H9 (cell line): Measurements from ENCODE around the gene CFAP299. TPM values are rescaled to one million over a fixed set of nuclear protein-coding genes. Genes with fewer than 3 reads are reported as not detected.

ENCODE experiments used
- DNase-seq: peaks from one replicate; pipeline ENCODE4 v3.0.0-alpha.2; 2017
- H2AFZ ChIP-seq: one replicate; pipeline ENCODE4 v1.6.1; 2013; ENCODE audit warnings: mild to moderate bottlenecking, low read length, control low read depth, moderate library complexity
- H2AK5ac ChIP-seq: 2 replicates; pipeline ENCODE4 v1.6.1; 2013; ENCODE audit warnings: low read length, control low read depth, mixed read lengths; ENCODE audit not compliant: insufficient read length
- H2BK120ac ChIP-seq: one replicate; pipeline ENCODE4 v1.6.1; 2013; ENCODE audit warnings: low read depth, mild to moderate bottlenecking, low read length, control low read depth, inconsistent platforms; ENCODE audit not compliant: poor library complexity, severe bottlenecking
- H2BK12ac ChIP-seq: 2 replicates; pipeline ENCODE4 v1.6.1; 2013; ENCODE audit warnings: low read length, control low read depth, mixed read lengths, low read depth; ENCODE audit not compliant: insufficient read length
- H2BK15ac ChIP-seq: 2 replicates; pipeline ENCODE4 v1.6.1; 2013; ENCODE audit warnings: low read depth, low read length, control low read depth
- H2BK20ac ChIP-seq: one replicate; pipeline ENCODE4 v1.6.1; 2013; ENCODE audit warnings: low read depth, mild to moderate bottlenecking, low read length, control low read depth, inconsistent platforms; ENCODE audit not compliant: poor library complexity, severe bottlenecking
- H2BK5ac ChIP-seq: 2 replicates; pipeline ENCODE4 v1.6.1; 2013; ENCODE audit warnings: low read length, control low read depth, mixed read lengths; ENCODE audit not compliant: insufficient read length
- H3K14ac ChIP-seq: 2 replicates; pipeline ENCODE4 v1.6.1; 2013; ENCODE audit warnings: low read length, control low read depth; ENCODE audit not compliant: insufficient read depth
- H3K18ac ChIP-seq: 2 replicates; pipeline ENCODE4 v1.6.1; 2013; ENCODE audit warnings: low read depth, mild to moderate bottlenecking, mixed read lengths, low read length, control low read depth; ENCODE audit not compliant: insufficient read length
- H3K23ac ChIP-seq: 2 replicates; pipeline ENCODE4 v1.6.1; 2013; ENCODE audit warnings: low read length, control low read depth, mixed read lengths, low read depth; ENCODE audit not compliant: insufficient read length
- H3K23me2 ChIP-seq: 2 replicates; pipeline ENCODE4 v1.6.1; 2013; ENCODE audit warnings: low read depth, mild to moderate bottlenecking, mixed read lengths, low read length, control low read depth; ENCODE audit not compliant: insufficient read length, poor library complexity, severe bottlenecking
- H3K27ac ChIP-seq: 2 replicates; pipeline ENCODE4 v1.5.1; 2013; ENCODE audit warnings: low read length, control low read depth, mixed read lengths, low read depth; ENCODE audit not compliant: insufficient read length
- H3K27me3 ChIP-seq: 2 replicates; pipeline ENCODE4 v1.6.1; 2013; ENCODE audit warnings: low read length, control low read depth, inconsistent platforms; ENCODE audit not compliant: insufficient read depth
- H3K4ac ChIP-seq: 2 replicates; pipeline ENCODE4 v1.6.1; 2013; ENCODE audit warnings: low read depth, mild to moderate bottlenecking, control low read depth, inconsistent platforms, low read length, moderate library complexity
- H3K4me1 ChIP-seq: 2 replicates; pipeline ENCODE4 v1.6.1; 2013; ENCODE audit warnings: low read length, control low read depth, inconsistent platforms; ENCODE audit not compliant: insufficient read depth
- H3K4me2 ChIP-seq: 2 replicates; pipeline ENCODE4 v1.6.1; 2013; ENCODE audit warnings: low read length, control low read depth, mixed read lengths; ENCODE audit not compliant: insufficient read length, insufficient read depth
- H3K56ac ChIP-seq: 2 replicates; pipeline ENCODE4 v1.6.1; 2013; ENCODE audit warnings: low read depth, mild to moderate bottlenecking, mixed read lengths, low read length, control low read depth; ENCODE audit not compliant: insufficient read length
- H3K79me1 ChIP-seq: 2 replicates; pipeline ENCODE4 v1.6.1; 2013; ENCODE audit warnings: low read depth, mild to moderate bottlenecking, moderate library complexity, low read length, control low read depth, inconsistent platforms; ENCODE audit not compliant: insufficient read depth, poor library complexity, severe bottlenecking
- H3K79me2 ChIP-seq: 2 replicates; pipeline ENCODE4 v1.6.1; 2013; ENCODE audit warnings: low read length, control low read depth, inconsistent platforms; ENCODE audit not compliant: insufficient read depth
- H3K9ac ChIP-seq: 2 replicates; pipeline ENCODE4 v1.6.1; 2013; ENCODE audit warnings: low read length, control low read depth, mixed read lengths; ENCODE audit not compliant: insufficient read length; ENCODE audit errors: extremely low read depth
- H3K9me3 ChIP-seq: one replicate; pipeline ENCODE4 v1.6.1; 2013; ENCODE audit warnings: low read depth, low read length, inconsistent platforms; ENCODE audit not compliant: control insufficient read depth
- H3T11ph ChIP-seq: one replicate; pipeline ENCODE4 v1.6.1; 2013; ENCODE audit warnings: mild to moderate bottlenecking, low read length, control low read depth, inconsistent platforms
- H4K20me1 ChIP-seq: one replicate; pipeline ENCODE4 v1.6.1; 2013; ENCODE audit not compliant: control insufficient read depth, insufficient read length, insufficient read depth
- H4K5ac ChIP-seq: 2 replicates; pipeline ENCODE4 v1.6.1; 2013; ENCODE audit warnings: low read depth, mild to moderate bottlenecking, mixed read lengths, low read length, control low read depth; ENCODE audit not compliant: insufficient read length
- H4K8ac ChIP-seq: replicated peaks from 2 replicates; pipeline ENCODE4 v1.6.1; 2013; ENCODE audit warnings: low read length, control low read depth, mixed read lengths, low read depth; ENCODE audit not compliant: insufficient read length
- H4K91ac ChIP-seq: 2 replicates; pipeline ENCODE4 v1.6.1; 2013; ENCODE audit warnings: low read depth, mild to moderate bottlenecking, moderate library complexity, mixed read lengths, low read length, control low read depth; ENCODE audit not compliant: insufficient read length
- H3K27ac Mint-ChIP-seq, 3 experiments: 2 replicates in 2 of 3; 3 replicates in 1 of 3; pipeline ENCODE4 v1.8.0; 2020 to 2021; ENCODE audit warnings: mixed read lengths in 3 of 3, mild to moderate bottlenecking in 1 of 3, moderate library complexity in 1 of 3
- H3K27me3 Mint-ChIP-seq: 2 replicates; pipeline ENCODE4 v1.8.0; 2021; ENCODE audit warnings: low read depth, mild to moderate bottlenecking, moderate library complexity, mixed read lengths
- H3K36me3 Mint-ChIP-seq, 3 experiments: 2 replicates in 2 of 3; 3 replicates in 1 of 3; pipeline ENCODE4 v1.8.0; 2020 to 2021; ENCODE audit warnings: low read depth in 3 of 3, mixed read lengths in 3 of 3; ENCODE audit not compliant: insufficient read depth in 1 of 3
- H3K4me1 Mint-ChIP-seq, 2 experiments: 2 replicates each; pipeline ENCODE4 v1.8.0; 2020; ENCODE audit warnings: mixed read lengths in 2 of 2
- H3K4me3 Mint-ChIP-seq, 2 experiments: 2 replicates in 1 of 2; 3 replicates in 1 of 2; pipeline ENCODE4 v1.8.0; 2020 to 2021; ENCODE audit warnings: mild to moderate bottlenecking in 2 of 2, mixed read lengths in 2 of 2, moderate library complexity in 1 of 2
- H3K9me3 Mint-ChIP-seq, 2 experiments: 2 replicates in 1 of 2; 3 replicates in 1 of 2; pipeline ENCODE4 v1.8.0; 2020; ENCODE audit warnings: mild to moderate bottlenecking in 2 of 2, mixed read lengths in 2 of 2, moderate library complexity in 1 of 2
- CTCF ChIP-seq: fragments of 200-600 bp; sonication (generic); conservative IDR thresholded peaks from 3 replicates; pipeline ENCODE4 v1.8.0; 2021; ENCODE audit warnings: antibody characterized with exemption, mild to moderate bottlenecking
- total RNA-seq: library from RNA; stranded (reverse); gene quantifications from 2 replicates; pipeline ENCODE4 v1.2.1, GENCODE V29; 2021

The CFAP299 gene
- total RNA-seq, 1 experiment from 2014 or later, result not detected

DNA sequence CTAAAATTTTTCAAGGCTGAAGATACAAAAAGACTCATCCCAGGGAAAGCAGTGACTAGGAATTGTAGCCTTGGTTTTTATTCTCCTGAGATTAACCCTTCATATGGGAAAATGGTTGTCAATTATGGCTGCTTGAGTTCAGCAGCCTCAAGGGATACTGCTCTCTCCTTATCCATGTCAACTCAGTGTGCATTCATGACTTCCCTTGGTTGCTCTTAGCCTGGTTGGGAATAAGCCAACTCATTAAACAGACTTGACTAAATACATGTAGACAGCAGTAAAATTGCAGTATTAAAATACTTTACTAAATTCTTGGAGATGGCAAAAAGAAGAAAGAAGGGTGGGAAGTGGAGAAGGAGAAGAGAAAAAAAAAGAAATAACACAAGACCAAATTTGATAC lies 650.5 kb downstream of the CFAP299 start:
- H4K5ac ChIP-seq, result no peak overlapping the region
- no peak overlapping the region for H2BK12ac ChIP-seq
- no peaks in the 10 kb centered on the region; the same call in 1 of the 2 replicates for H3K4me1 ChIP-seq
- Mint-ChIP-seq H3K4me1 (peaks cover 3 to 4% of the 10 kb centered on the region in 2 experiments; a peak in 1 of 4 replicates), H3K27ac (no peak overlapping the region), H3K36me3 (no peaks in the 10 kb centered on the region), H3K27me3 (no peaks in the 10 kb centered on the region), H3K4me3 (no peak overlapping the region), H3K9me3 (no peaks in the 10 kb centered on the region)
- DNase-seq, result no peak
- H2BK120ac ChIP-seq, result no peak overlapping the region
- H4K8ac ChIP-seq, result no peak overlapping the region
- H2BK15ac ChIP-seq, result no peak overlapping the region
- H2AFZ ChIP-seq, result no peak overlapping the region
- no peak overlapping the region for H2BK20ac ChIP-seq
- H3K18ac ChIP-seq, result no peak overlapping the region
- H3K4ac ChIP-seq, result no peak overlapping the region
- no peaks in the 10 kb centered on the region for H3K23me2 ChIP-seq
- H4K91ac ChIP-seq, result no peak overlapping the region
- no peak overlapping the region for H3T11ph ChIP-seq
- H3K56ac ChIP-seq, result no peak overlapping the region
- H3K9ac ChIP-seq, result no peak overlapping the region
- no peaks in the 10 kb centered on the region for H3K9me3 ChIP-seq
- no peaks in the 10 kb centered on the region for H3K79me1 ChIP-seq
- H3K14ac ChIP-seq, result no peak overlapping the region
- H3K23ac ChIP-seq, result no peak overlapping the region
- H3K79me2 ChIP-seq, result no peaks in the 10 kb centered on the region
- H3K4me2 ChIP-seq, result no peak overlapping the region
- H2AK5ac ChIP-seq, result no peak overlapping the region
- no peaks in the 10 kb centered on the region for H4K20me1 ChIP-seq
- H3K27ac ChIP-seq, result no peak overlapping the region
- H3K27me3 ChIP-seq, result no peaks in the 10 kb centered on the region
- no peak for TF ChIP-seq CTCF
- no peak overlapping the region for H2BK5ac ChIP-seq
